GM18508 (cell line): ENCODE data around the gene TXNDC16.
"Not testable (repeated sequence)": the region's sequence is repeated elsewhere in the genome, so short reads cannot be mapped to it uniquely, and the experiment has no call there.

Source experiments
- ATAC-seq: cut with Tn5 transposase; IDR thresholded peaks from one replicate; pipeline ENCODE4 v1.9.1; 2021; ENCODE audit warnings: moderate number of reproducible peaks; ENCODE audit not compliant: insufficient read depth, unreplicated experiment

Gene TXNDC16, protein sequence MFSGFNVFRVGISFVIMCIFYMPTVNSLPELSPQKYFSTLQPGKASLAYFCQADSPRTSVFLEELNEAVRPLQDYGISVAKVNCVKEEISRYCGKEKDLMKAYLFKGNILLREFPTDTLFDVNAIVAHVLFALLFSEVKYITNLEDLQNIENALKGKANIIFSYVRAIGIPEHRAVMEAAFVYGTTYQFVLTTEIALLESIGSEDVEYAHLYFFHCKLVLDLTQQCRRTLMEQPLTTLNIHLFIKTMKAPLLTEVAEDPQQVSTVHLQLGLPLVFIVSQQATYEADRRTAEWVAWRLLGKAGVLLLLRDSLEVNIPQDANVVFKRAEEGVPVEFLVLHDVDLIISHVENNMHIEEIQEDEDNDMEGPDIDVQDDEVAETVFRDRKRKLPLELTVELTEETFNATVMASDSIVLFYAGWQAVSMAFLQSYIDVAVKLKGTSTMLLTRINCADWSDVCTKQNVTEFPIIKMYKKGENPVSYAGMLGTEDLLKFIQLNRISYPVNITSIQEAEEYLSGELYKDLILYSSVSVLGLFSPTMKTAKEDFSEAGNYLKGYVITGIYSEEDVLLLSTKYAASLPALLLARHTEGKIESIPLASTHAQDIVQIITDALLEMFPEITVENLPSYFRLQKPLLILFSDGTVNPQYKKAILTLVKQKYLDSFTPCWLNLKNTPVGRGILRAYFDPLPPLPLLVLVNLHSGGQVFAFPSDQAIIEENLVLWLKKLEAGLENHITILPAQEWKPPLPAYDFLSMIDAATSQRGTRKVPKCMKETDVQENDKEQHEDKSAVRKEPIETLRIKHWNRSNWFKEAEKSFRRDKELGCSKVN

GRCh38 chr14:52552063-52552988, at the start of gene TXNDC16, which contains the start of gene GPR137C:
TXNDC16 (minus strand) TSS chr14:52552505; CDS start chr14:52543557, 8,948 bp downstream.
GPR137C (plus strand) TSS chr14:52552836; CDS start chr14:52553148, 312 bp downstream.
- ATAC-seq, result peak; percentile 97

DNA sequence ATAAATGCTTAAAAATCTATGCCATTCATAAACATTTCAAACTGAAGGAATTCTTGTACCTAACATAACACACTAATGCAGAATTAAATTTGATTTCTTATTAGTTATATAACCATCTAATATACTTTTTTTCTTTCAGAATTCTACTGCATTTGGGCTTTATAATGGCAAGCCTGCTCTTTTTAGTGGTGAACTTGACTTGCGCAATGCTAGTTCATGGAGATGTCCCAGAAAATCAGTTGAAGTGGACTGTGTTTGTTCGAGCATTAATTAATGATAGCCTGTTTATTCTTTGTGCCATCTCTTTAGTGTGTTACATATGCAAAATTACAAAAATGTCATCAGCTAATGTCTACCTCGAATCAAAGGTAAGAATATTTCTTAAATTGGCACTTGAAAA, 47.7 kb upstream of the TXNDC16 start:
- ATAC-seq, result no peak

GRCh38 chr14:52598568-52598967, 46.3 kb upstream of the TXNDC16 start:
- no peak for ATAC-seq

DNA sequence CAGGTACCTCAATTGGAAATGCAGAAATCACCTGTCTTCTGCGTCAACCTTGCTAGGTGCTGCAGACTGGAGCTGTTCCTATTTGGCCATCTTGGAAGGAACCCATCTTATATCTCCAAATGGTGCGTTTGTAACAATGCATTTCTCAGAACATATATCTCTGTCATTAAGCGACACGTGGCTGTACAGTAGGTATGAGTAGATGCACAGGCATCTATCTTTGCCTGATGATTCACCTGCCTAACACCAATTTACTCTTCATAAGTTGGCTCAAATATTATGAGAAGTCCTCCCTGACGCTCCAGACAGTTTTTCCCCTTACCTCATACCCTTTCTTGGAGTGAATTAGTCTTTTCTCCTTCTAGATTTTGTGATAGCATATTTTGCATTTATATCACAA, 44.6 kb upstream of the TXNDC16 start:
- ATAC-seq, result no peak

DNA sequence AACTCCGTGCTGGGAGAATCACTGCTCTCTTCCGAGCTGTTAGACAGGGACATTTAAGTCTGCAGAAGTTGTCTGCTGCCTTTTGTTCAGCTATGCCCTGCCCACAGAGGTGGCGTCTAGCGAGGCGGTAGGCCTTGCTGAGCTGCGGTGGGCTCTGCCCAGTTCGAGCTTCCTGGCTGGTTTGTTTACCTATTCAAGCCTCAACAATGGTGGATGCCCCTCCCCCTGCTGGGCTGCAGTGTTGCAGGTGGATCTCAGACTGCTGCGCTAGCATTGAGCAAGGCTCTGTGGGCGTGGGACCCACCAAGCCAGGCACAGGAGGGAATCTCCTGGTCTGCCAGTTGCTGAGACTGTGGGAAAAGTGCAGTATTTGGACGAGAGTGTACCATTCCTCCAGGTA, 44.0 kb upstream of the TXNDC16 start:
- ATAC-seq, result no peak

DNA sequence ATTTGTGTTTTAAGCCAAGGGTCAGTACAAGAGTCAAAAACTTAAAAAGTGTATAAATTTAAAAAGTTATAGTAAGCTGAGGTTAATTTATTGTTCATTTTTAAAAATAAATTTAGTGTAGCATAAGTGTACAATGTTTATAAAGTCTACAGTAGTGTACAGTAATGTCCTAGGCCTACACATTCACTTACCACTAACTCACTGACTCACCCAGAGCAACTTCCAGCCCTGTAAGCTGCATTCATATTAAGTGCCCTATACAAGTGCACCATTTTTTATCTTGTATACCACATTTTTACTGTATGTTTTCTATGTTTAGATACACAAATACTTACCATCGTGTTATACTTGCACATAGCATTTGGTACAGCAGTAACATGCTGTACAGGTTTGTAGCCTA, 38.0 kb upstream of the TXNDC16 start:
- ATAC-seq, result no peak

DNA sequence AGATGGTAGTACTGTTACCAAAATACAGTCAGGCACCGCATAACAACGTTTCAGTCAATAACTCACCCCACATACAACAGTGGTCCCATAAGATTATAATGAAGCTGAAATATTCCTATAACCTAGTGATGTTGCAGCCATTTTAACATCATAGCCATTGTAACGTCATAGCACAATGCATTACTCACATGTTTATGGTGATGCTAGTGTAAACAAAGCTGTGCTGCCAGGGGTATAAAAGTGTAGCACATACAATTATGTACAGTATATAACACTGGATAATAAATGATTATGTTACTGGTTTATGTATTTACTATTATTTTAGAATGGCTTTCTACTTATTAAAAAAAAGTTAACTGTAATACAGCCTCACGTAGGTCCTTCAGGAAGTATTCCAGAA, 37.3 kb upstream of the TXNDC16 start:
- ATAC-seq, result no peak

- ATAC-seq, result no peak
Observed at GRCh38 chr14:52583544-52583943, 31.2 kb upstream of the TXNDC16 start.

- no peak for ATAC-seq
Observed at GRCh38 chr14:52575858-52576257, 23.6 kb upstream of the TXNDC16 start.

DNA sequence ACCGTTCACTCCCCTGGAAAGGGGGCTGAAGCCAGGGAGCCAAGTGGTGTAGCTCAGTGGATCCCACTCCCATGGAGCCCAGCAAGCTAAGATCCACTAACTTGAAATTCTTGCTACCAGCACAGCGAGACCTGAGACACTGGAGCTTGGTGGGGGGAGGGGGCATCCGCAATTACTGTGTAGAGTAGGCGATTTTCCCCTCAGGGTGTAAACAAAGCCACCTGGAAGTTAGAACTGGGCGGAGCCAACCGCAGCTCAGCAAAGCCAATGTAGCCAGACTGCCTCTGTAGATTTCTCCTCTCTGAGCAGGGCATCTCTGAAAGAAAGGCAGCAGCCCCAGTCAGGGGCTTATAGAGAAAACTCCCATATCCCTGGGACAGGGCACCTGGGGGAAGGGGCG, 16.1 kb upstream of the TXNDC16 start:
- ATAC-seq, result not testable (repeated sequence)

DNA sequence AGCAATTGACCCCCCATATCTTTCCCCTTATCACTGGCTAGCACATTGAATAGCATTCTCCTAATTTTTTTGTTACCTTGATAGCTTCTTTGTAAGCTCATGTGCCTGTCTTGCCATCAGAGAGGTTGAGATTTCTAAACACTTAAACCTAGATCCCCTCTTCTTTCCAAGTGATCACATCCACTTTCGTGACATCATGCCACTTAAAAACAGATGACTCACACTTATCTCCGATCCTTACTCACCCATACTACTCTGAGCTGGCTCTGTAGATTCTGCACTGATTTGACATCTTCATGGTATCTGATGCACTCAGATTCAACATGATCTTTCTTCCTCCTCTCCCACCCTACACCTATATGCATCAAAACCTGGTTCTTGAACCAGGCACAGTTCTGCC, 10.8 kb upstream of the TXNDC16 start:
- ATAC-seq, result no peak

GRCh38 chr14:52558688-52559087, 6.4 kb upstream of the TXNDC16 start:
- no peak for ATAC-seq

- no peak for ATAC-seq
Observed at GRCh38 chr14:52553671-52554575, 1.6 kb upstream of the TXNDC16 start.

DNA sequence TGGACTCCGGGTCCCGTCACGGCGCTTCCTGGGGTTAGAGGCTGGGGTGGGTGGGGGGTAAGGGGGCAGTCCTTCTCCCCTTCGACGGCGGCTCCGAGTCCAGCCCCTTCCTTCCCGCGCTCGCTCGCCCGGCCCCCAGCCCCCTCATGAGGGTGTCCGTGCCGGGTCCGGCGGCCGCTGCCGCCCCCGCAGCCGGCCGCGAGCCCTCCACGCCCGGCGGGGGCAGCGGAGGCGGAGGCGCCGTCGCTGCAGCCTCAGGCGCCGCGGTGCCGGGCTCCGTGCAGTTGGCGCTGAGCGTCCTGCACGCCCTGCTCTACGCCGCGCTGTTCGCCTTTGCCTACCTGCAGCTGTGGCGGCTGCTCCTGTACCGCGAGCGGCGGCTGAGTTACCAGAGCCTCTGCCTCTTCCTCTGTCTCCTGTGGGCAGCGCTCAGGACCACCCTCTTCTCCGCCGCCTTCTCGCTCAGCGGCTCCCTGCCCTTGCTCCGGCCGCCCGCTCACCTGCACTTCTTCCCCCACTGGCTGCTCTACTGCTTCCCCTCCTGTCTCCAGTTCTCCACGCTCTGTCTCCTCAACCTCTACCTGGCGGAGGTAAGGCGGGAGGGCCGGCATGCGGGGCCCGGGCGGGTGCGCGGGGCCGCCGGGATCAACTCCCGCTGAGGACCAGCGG, 831 bp upstream of the TXNDC16 start:
- no peak for ATAC-seq

- no peak for ATAC-seq
Observed at GRCh38 chr14:52551696-52552062, 626 bp downstream of the TXNDC16 start.

- ATAC-seq, result no peak
Observed at GRCh38 chr14:52551205-52551604, 1.1 kb downstream of the TXNDC16 start.

DNA sequence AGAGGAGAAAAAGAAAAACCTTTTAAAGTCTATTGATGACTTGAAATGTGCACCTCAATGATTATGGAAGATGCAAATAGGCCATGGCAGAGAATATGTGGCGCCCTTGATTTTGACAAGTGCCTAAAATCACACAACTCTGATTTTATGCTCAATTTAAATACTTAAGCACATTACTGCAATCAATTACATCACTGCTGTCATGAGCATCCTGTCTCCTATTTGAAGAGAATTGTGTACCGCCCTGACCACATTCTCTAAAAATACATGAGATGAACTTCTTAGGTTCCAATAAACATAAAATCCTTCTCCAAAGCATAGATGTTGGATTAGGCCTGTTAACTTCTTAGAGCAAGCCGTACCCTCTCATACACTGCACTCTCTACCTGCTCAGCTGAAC, 1.6 kb downstream of the TXNDC16 start:
- no peak for ATAC-seq

DNA sequence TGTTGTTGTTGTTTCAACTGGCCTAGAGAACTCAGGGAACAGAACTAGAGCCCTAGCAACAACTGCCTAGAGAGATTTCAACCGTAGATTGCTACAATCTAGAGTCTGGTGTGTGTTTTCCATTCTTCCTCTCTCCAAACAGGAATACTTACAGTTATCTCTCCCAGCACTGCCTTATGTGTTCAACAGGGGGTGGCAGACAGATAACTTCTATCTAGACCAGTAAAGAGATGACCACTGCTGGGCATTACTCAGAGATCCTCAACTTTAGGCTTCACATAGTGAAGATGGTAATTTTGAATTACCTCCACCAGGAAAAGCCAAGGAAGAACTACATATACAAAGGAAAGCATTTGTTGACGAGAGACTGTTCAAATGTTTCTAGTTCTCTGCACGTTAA, 4.8 kb downstream of the TXNDC16 start:
- no peak for ATAC-seq

GRCh38 chr14:52547027-52547426, 5.3 kb downstream of the TXNDC16 start:
- ATAC-seq, result no peak
